Measurements from ENCODE around the gene NEK2.

GRCh38 chr1:211620097-211620496 lies 55.3 kb downstream of the NEK2 start:
- TF ChIP-seq, protein P1, sequence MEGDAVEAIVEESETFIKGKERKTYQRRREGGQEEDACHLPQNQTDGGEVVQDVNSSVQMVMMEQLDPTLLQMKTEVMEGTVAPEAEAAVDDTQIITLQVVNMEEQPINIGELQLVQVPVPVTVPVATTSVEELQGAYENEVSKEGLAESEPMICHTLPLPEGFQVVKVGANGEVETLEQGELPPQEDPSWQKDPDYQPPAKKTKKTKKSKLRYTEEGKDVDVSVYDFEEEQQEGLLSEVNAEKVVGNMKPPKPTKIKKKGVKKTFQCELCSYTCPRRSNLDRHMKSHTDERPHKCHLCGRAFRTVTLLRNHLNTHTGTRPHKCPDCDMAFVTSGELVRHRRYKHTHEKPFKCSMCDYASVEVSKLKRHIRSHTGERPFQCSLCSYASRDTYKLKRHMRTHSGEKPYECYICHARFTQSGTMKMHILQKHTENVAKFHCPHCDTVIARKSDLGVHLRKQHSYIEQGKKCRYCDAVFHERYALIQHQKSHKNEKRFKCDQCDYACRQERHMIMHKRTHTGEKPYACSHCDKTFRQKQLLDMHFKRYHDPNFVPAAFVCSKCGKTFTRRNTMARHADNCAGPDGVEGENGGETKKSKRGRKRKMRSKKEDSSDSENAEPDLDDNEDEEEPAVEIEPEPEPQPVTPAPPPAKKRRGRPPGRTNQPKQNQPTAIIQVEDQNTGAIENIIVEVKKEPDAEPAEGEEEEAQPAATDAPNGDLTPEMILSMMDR (IDR thresholded peaks at IDR 0.05) = no peak
- no peak for TF ChIP-seq POLR2A (IDR thresholded peaks at IDR 0.05)
- TF ChIP-seq POLR2AphosphoS5 (IDR thresholded peaks at IDR 0.05) = no peak
- TF ChIP-seq EP300 (IDR thresholded peaks at IDR 0.05) = no peak
